PC-9 (cell line): Measurements from ENCODE around the gene SORD.
"Not testable (repeated sequence)": the region's sequence is repeated elsewhere in the genome, so short reads cannot be mapped to it uniquely, and the experiment has no call there.

Source experiments
- CTCF ChIP-seq: fragments of 200-600 bp; sonication (generic); conservative IDR thresholded peaks from 2 replicates; pipeline ENCODE4 v1.6.1; 2017; ENCODE audit warnings: mixed run types, antibody characterized with exemption, mild to moderate bottlenecking, moderate library complexity
- EZH2 ChIP-seq: fragments of 200-600 bp; sonication (generic); IDR thresholded peaks from 2 replicates; pipeline ENCODE4 v1.8.0; 2017; ENCODE audit warnings: antibody characterized with exemption, low read depth

GRCh38 chr15:45025627-45026026, 2.6 kb downstream of the SORD start:
- not testable (repeated sequence) for TF ChIP-seq CTCF, EZH2
